SK-N-SH treated with all-trans-retinoic acid at 6 μM for 48 hours (cell line): ENCODE data around the gene TSPY2.
"Not testable (repeated sequence)": the region's sequence is repeated elsewhere in the genome, so short reads cannot be mapped to it uniquely, and the experiment has no call there.

Experiments used
- ATAC-seq: fragments of 200-7000 bp; cut with Tn5 transposase; 3 replicates; pipeline ENCODE4 v1.9.1; 2020; ENCODE audit warnings: mild to moderate bottlenecking, moderate library complexity

TSPY2 gene, protein sequence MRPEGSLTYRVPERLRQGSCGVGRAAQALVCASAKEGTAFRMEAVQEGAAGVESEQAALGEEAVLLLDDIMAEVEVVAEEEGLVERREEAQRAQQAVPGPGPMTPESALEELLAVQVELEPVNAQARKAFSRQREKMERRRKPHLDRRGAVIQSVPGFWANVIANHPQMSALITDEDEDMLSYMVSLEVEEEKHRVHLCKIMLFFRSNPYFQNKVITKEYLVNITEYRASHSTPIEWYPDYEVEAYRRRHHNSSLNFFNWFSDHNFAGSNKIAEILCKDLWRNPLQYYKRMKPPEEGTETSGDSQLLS

GRCh38 chrY:6245923-6246322, at the start of gene TSPY2:
TSPY2 (plus strand) TSS chrY:6246223; CDS start chrY:6246269, 46 bp downstream.
- not testable (repeated sequence) for ATAC-seq

- not testable (repeated sequence) for ATAC-seq
Measured at GRCh38 chrY:6209565-6209964, 36.5 kb upstream of the TSPY2 start.

- not testable (repeated sequence) for ATAC-seq
Measured at GRCh38 chrY:6217045-6217444, 29.0 kb upstream of the TSPY2 start.

DNA sequence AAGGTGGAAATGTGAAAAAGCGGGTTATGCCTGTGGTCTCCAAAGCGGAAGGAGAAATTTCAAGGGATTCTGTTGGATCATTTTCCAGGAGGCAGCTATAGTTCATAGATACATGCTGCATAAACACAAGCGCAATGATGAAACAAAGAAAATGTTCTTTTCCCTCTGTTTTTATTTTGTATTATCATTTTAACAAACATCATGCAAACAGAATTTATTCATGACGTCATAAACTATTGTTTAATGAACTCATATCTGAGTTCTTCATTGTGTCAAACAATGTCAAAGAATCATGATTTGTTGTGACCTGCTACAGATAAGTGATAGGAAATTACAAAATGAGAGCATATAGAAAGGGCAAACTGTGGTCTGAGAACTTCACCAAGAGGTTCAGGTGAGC, 23.8 kb downstream of the TSPY2 start:
- ATAC-seq = not testable (repeated sequence)
